ENCODE results near the gene CCDC152.

DNA sequence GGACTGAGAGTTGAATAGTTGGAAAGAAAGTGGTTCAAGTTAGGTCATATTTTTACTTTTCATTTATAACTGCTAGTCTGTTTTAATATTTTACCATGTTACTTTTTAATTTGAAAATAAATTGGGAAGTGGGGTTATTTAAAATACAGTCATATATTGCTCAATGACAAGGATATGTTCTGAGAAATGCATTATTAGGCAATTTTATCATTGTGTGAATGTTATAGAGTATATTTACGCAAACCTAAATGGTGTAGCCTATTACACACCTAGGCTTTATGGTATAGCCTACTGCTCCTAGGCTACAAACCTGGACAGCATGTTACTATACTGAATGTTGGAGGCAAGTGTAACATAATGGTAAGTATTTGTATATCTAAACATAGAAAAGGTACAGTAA is 5.2 kb downstream of the CCDC152 start:
- no peak for TF ChIP-seq TEAD4 (IDR thresholded peaks at IDR 0.05)
- TF ChIP-seq, protein P1, sequence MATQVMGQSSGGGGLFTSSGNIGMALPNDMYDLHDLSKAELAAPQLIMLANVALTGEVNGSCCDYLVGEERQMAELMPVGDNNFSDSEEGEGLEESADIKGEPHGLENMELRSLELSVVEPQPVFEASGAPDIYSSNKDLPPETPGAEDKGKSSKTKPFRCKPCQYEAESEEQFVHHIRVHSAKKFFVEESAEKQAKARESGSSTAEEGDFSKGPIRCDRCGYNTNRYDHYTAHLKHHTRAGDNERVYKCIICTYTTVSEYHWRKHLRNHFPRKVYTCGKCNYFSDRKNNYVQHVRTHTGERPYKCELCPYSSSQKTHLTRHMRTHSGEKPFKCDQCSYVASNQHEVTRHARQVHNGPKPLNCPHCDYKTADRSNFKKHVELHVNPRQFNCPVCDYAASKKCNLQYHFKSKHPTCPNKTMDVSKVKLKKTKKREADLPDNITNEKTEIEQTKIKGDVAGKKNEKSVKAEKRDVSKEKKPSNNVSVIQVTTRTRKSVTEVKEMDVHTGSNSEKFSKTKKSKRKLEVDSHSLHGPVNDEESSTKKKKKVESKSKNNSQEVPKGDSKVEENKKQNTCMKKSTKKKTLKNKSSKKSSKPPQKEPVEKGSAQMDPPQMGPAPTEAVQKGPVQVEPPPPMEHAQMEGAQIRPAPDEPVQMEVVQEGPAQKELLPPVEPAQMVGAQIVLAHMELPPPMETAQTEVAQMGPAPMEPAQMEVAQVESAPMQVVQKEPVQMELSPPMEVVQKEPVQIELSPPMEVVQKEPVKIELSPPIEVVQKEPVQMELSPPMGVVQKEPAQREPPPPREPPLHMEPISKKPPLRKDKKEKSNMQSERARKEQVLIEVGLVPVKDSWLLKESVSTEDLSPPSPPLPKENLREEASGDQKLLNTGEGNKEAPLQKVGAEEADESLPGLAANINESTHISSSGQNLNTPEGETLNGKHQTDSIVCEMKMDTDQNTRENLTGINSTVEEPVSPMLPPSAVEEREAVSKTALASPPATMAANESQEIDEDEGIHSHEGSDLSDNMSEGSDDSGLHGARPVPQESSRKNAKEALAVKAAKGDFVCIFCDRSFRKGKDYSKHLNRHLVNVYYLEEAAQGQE (IDR thresholded peaks at IDR 0.05; ENCODE audit: low read depth), result no peak
- TF ChIP-seq EGR1 (IDR thresholded peaks at IDR 0.05), result no peak
- TF ChIP-seq EP300 (IDR thresholded peaks at IDR 0.05; ENCODE audit: borderline replicate concordance), result no peak
- no peak for TF ChIP-seq RAD21 (IDR thresholded peaks at IDR 0.05; ENCODE audit: low read depth)
- TF ChIP-seq CEBPB (IDR thresholded peaks at IDR 0.05), result no peak
- no peak for TF ChIP-seq FOXM1 (IDR thresholded peaks at IDR 0.05; ENCODE audit: borderline replicate concordance, low read depth)
- no peak for TF ChIP-seq TAF1 (IDR thresholded peaks at IDR 0.05; ENCODE audit: low read depth)
- no peak for TF ChIP-seq MAX (IDR thresholded peaks at IDR 0.05)
- TF ChIP-seq TCF12 (IDR thresholded peaks at IDR 0.05; ENCODE audit: low read depth), result no peak
- TF ChIP-seq YY1 (IDR thresholded peaks at IDR 0.05; ENCODE audit: low read depth), result no peak
- TF ChIP-seq ZBTB7A (IDR thresholded peaks at IDR 0.05; ENCODE audit: low read depth), result no peak
- no peak for TF ChIP-seq CREB1 (IDR thresholded peaks at IDR 0.05; ENCODE audit: low read depth)
- TF ChIP-seq NFIC (IDR thresholded peaks at IDR 0.05), result no peak

Data from Ishikawa (cell line).